H9 (cell line): ENCODE results near the gene SLCO3A1. TPM values are rescaled to one million over a fixed set of nuclear protein-coding genes. Genes with fewer than 3 reads are reported as not detected.

Experiments
- DNase-seq: peaks from one replicate; pipeline ENCODE4 v3.0.0-alpha.2; 2017
- H2AFZ ChIP-seq: one replicate; pipeline ENCODE4 v1.6.1; 2013; ENCODE audit warnings: mild to moderate bottlenecking, low read length, control low read depth, moderate library complexity
- H2AK5ac ChIP-seq: 2 replicates; pipeline ENCODE4 v1.6.1; 2013; ENCODE audit warnings: low read length, control low read depth, mixed read lengths; ENCODE audit not compliant: insufficient read length
- H2BK120ac ChIP-seq: one replicate; pipeline ENCODE4 v1.6.1; 2013; ENCODE audit warnings: low read depth, mild to moderate bottlenecking, low read length, control low read depth, inconsistent platforms; ENCODE audit not compliant: poor library complexity, severe bottlenecking
- H2BK12ac ChIP-seq: 2 replicates; pipeline ENCODE4 v1.6.1; 2013; ENCODE audit warnings: low read length, control low read depth, mixed read lengths, low read depth; ENCODE audit not compliant: insufficient read length
- H2BK15ac ChIP-seq: 2 replicates; pipeline ENCODE4 v1.6.1; 2013; ENCODE audit warnings: low read depth, low read length, control low read depth
- H2BK20ac ChIP-seq: one replicate; pipeline ENCODE4 v1.6.1; 2013; ENCODE audit warnings: low read depth, mild to moderate bottlenecking, low read length, control low read depth, inconsistent platforms; ENCODE audit not compliant: poor library complexity, severe bottlenecking
- H2BK5ac ChIP-seq: 2 replicates; pipeline ENCODE4 v1.6.1; 2013; ENCODE audit warnings: low read length, control low read depth, mixed read lengths; ENCODE audit not compliant: insufficient read length
- H3K14ac ChIP-seq: 2 replicates; pipeline ENCODE4 v1.6.1; 2013; ENCODE audit warnings: low read length, control low read depth; ENCODE audit not compliant: insufficient read depth
- H3K18ac ChIP-seq: 2 replicates; pipeline ENCODE4 v1.6.1; 2013; ENCODE audit warnings: low read depth, mild to moderate bottlenecking, mixed read lengths, low read length, control low read depth; ENCODE audit not compliant: insufficient read length
- H3K23ac ChIP-seq: 2 replicates; pipeline ENCODE4 v1.6.1; 2013; ENCODE audit warnings: low read length, control low read depth, mixed read lengths, low read depth; ENCODE audit not compliant: insufficient read length
- H3K23me2 ChIP-seq: 2 replicates; pipeline ENCODE4 v1.6.1; 2013; ENCODE audit warnings: low read depth, mild to moderate bottlenecking, mixed read lengths, low read length, control low read depth; ENCODE audit not compliant: insufficient read length, poor library complexity, severe bottlenecking
- H3K27ac ChIP-seq: 2 replicates; pipeline ENCODE4 v1.5.1; 2013; ENCODE audit warnings: low read length, control low read depth, mixed read lengths, low read depth; ENCODE audit not compliant: insufficient read length
- H3K27me3 ChIP-seq: 2 replicates; pipeline ENCODE4 v1.6.1; 2013; ENCODE audit warnings: low read length, control low read depth, inconsistent platforms; ENCODE audit not compliant: insufficient read depth
- H3K4ac ChIP-seq: 2 replicates; pipeline ENCODE4 v1.6.1; 2013; ENCODE audit warnings: low read depth, mild to moderate bottlenecking, control low read depth, inconsistent platforms, low read length, moderate library complexity
- H3K4me1 ChIP-seq: 2 replicates; pipeline ENCODE4 v1.6.1; 2013; ENCODE audit warnings: low read length, control low read depth, inconsistent platforms; ENCODE audit not compliant: insufficient read depth
- H3K4me2 ChIP-seq: 2 replicates; pipeline ENCODE4 v1.6.1; 2013; ENCODE audit warnings: low read length, control low read depth, mixed read lengths; ENCODE audit not compliant: insufficient read length, insufficient read depth
- H3K56ac ChIP-seq: 2 replicates; pipeline ENCODE4 v1.6.1; 2013; ENCODE audit warnings: low read depth, mild to moderate bottlenecking, mixed read lengths, low read length, control low read depth; ENCODE audit not compliant: insufficient read length
- H3K79me1 ChIP-seq: 2 replicates; pipeline ENCODE4 v1.6.1; 2013; ENCODE audit warnings: low read depth, mild to moderate bottlenecking, moderate library complexity, low read length, control low read depth, inconsistent platforms; ENCODE audit not compliant: insufficient read depth, poor library complexity, severe bottlenecking
- H3K79me2 ChIP-seq: 2 replicates; pipeline ENCODE4 v1.6.1; 2013; ENCODE audit warnings: low read length, control low read depth, inconsistent platforms; ENCODE audit not compliant: insufficient read depth
- H3K9ac ChIP-seq: 2 replicates; pipeline ENCODE4 v1.6.1; 2013; ENCODE audit warnings: low read length, control low read depth, mixed read lengths; ENCODE audit not compliant: insufficient read length; ENCODE audit errors: extremely low read depth
- H3K9me3 ChIP-seq: one replicate; pipeline ENCODE4 v1.6.1; 2013; ENCODE audit warnings: low read depth, low read length, inconsistent platforms; ENCODE audit not compliant: control insufficient read depth
- H3T11ph ChIP-seq: one replicate; pipeline ENCODE4 v1.6.1; 2013; ENCODE audit warnings: mild to moderate bottlenecking, low read length, control low read depth, inconsistent platforms
- H4K20me1 ChIP-seq: one replicate; pipeline ENCODE4 v1.6.1; 2013; ENCODE audit not compliant: control insufficient read depth, insufficient read length, insufficient read depth
- H4K5ac ChIP-seq: 2 replicates; pipeline ENCODE4 v1.6.1; 2013; ENCODE audit warnings: low read depth, mild to moderate bottlenecking, mixed read lengths, low read length, control low read depth; ENCODE audit not compliant: insufficient read length
- H4K8ac ChIP-seq: replicated peaks from 2 replicates; pipeline ENCODE4 v1.6.1; 2013; ENCODE audit warnings: low read length, control low read depth, mixed read lengths, low read depth; ENCODE audit not compliant: insufficient read length
- H4K91ac ChIP-seq: 2 replicates; pipeline ENCODE4 v1.6.1; 2013; ENCODE audit warnings: low read depth, mild to moderate bottlenecking, moderate library complexity, mixed read lengths, low read length, control low read depth; ENCODE audit not compliant: insufficient read length
- H3K27ac Mint-ChIP-seq, 3 experiments: 2 replicates in 2 of 3; 3 replicates in 1 of 3; pipeline ENCODE4 v1.8.0; 2020 to 2021; ENCODE audit warnings: mixed read lengths in 3 of 3, mild to moderate bottlenecking in 1 of 3, moderate library complexity in 1 of 3
- H3K27me3 Mint-ChIP-seq: 2 replicates; pipeline ENCODE4 v1.8.0; 2021; ENCODE audit warnings: low read depth, mild to moderate bottlenecking, moderate library complexity, mixed read lengths
- H3K36me3 Mint-ChIP-seq, 3 experiments: 2 replicates in 2 of 3; 3 replicates in 1 of 3; pipeline ENCODE4 v1.8.0; 2020 to 2021; ENCODE audit warnings: low read depth in 3 of 3, mixed read lengths in 3 of 3; ENCODE audit not compliant: insufficient read depth in 1 of 3
- H3K4me1 Mint-ChIP-seq, 2 experiments: 2 replicates each; pipeline ENCODE4 v1.8.0; 2020; ENCODE audit warnings: mixed read lengths in 2 of 2
- H3K4me3 Mint-ChIP-seq, 2 experiments: 2 replicates in 1 of 2; 3 replicates in 1 of 2; pipeline ENCODE4 v1.8.0; 2020 to 2021; ENCODE audit warnings: mild to moderate bottlenecking in 2 of 2, mixed read lengths in 2 of 2, moderate library complexity in 1 of 2
- H3K9me3 Mint-ChIP-seq, 2 experiments: 2 replicates in 1 of 2; 3 replicates in 1 of 2; pipeline ENCODE4 v1.8.0; 2020; ENCODE audit warnings: mild to moderate bottlenecking in 2 of 2, mixed read lengths in 2 of 2, moderate library complexity in 1 of 2
- CTCF ChIP-seq: fragments of 200-600 bp; sonication (generic); conservative IDR thresholded peaks from 3 replicates; pipeline ENCODE4 v1.8.0; 2021; ENCODE audit warnings: antibody characterized with exemption, mild to moderate bottlenecking
- WGBS: extraction: QIAGEN DNeasy Blood & Tissue Kit; methylation state at CpG from one replicate; pipeline ENCODE4 v1.1.7; 2013; ENCODE audit warnings: missing lambda C conversion rate, low lambda C conversion rate, mixed read lengths; ENCODE audit not compliant: insufficient read length; ENCODE audit errors: extremely low coverage; 5-methylcytosine and 5-hydroxymethylcytosine counted together
- total RNA-seq: library from RNA; stranded (reverse); gene quantifications from 2 replicates; pipeline ENCODE4 v1.2.1, GENCODE V29; 2021

The SLCO3A1 gene
- total RNA-seq, 1 experiment from 2014 or later = 9.4 TPM

GRCh38 chr15:91874171-91874570 is 20.7 kb downstream of the SLCO3A1 start:
- Histone ChIP-seq H3K9ac (no peak overlapping the region), H3K4me2 (no peak overlapping the region), H2BK15ac (no peak overlapping the region), H3K56ac (no peak overlapping the region), H3K14ac (no peak overlapping the region), H2AFZ (no peak overlapping the region), H4K20me1 (no peaks in the 10 kb centered on the region), H4K5ac (no peak overlapping the region), H3K23ac (no peak overlapping the region), H3K27me3 (no peaks in the 10 kb centered on the region), H2BK12ac (no peak overlapping the region), H2BK20ac (no peak overlapping the region), H3T11ph (no peak overlapping the region), H4K91ac (no peak overlapping the region), H2BK5ac (no peak overlapping the region), H3K23me2 (no peaks in the 10 kb centered on the region), H3K9me3 (no peaks in the 10 kb centered on the region), H4K8ac (no peak overlapping the region), H3K4ac (no peak overlapping the region), H2AK5ac (no peak overlapping the region), H3K79me2 (peaks cover 2% of the 10 kb centered on the region; the same call in 1 of the 2 replicates), H3K27ac (no peak overlapping the region), H3K79me1 (no peaks in the 10 kb centered on the region), H2BK120ac (no peak overlapping the region), H3K18ac (no peak overlapping the region), H3K4me1 (peaks cover 2% of the 10 kb centered on the region; the same call in 1 of the 2 replicates)
- Mint-ChIP-seq H3K4me3 (no peak overlapping the region), H3K4me1 (peaks cover 10 to 15% of the 10 kb centered on the region in 2 experiments), H3K27me3 (no peaks in the 10 kb centered on the region), H3K9me3 (peaks cover 3 to 11% of the 10 kb centered on the region in 2 experiments; a peak in 3 of 5 replicates), H3K36me3 (peaks cover 0 to 15% (median 0%) of the 10 kb centered on the region in 3 experiments; a peak in 4 of 7 replicates), H3K27ac (no peak overlapping the region)
- TF ChIP-seq CTCF = no peak
- no peak for DNase-seq
- no CpG with 5 or more reads among the region's 3 CpGs for WGBS
